HEK293 (cell line): ENCODE results near the gene KRTAP9-3.
"Not testable (repeated sequence)": the region's sequence is repeated elsewhere in the genome, so short reads cannot be mapped to it uniquely, and the experiment has no call there.

Source experiments
- CTCF ChIA-PET: fragments of 350-600 bp; formaldehyde crosslinking; extraction: SDS; loops from one replicate; lab custom pipeline; 2021; ENCODE audit warnings: antibody characterized with exemption; lab: Yijun Ruan, JAX
- POLR2A ChIA-PET: fragments of 300-600 bp; formaldehyde crosslinking; extraction: SDS; loops from one replicate; lab custom pipeline; 2020; ENCODE audit warnings: antibody characterized with exemption, inconsistent platforms; lab: Yijun Ruan, JAX
- H3K27ac ChIP-seq: fragments of 200-500 bp; sonication (Bioruptor generic); 2 replicates; pipeline ENCODE4 v1.5.1; 2014; ENCODE audit warnings: low read depth, low read length, control low read depth, inconsistent platforms; ENCODE audit errors: extremely low read depth
- H3K36me3 ChIP-seq, 2 experiments: fragments of 200-500 bp in 1 of 2; sonication (Bioruptor generic) in 1 of 2; 1 replicate in 1 of 2; 2 replicates in 1 of 2; pipeline ENCODE4 v1.5.1; 2014 to 2017; ENCODE audit warnings: inconsistent platforms in 2 of 2, low read length in 2 of 2; ENCODE audit not compliant: control insufficient read depth in 2 of 2, insufficient read depth in 1 of 2
- H3K4me1 ChIP-seq: fragments of 200-500 bp; sonication (Bioruptor generic); 2 replicates; pipeline ENCODE4 v1.5.1; 2014; ENCODE audit warnings: mild to moderate bottlenecking, low read length, inconsistent platforms; ENCODE audit not compliant: control insufficient read depth, insufficient read depth
- H3K4me3 ChIP-seq: 2 replicates; pipeline ENCODE4 v1.5.1; 2011; ENCODE audit warnings: low read depth, mild to moderate bottlenecking, control low read depth, low read length, moderate library complexity
- H3K9me3 ChIP-seq: fragments of 200-500 bp; sonication (Bioruptor generic); 2 replicates; pipeline ENCODE4 v1.5.1; 2014; ENCODE audit warnings: low read depth, low read length, inconsistent platforms; ENCODE audit not compliant: control insufficient read depth, insufficient read depth
- KLF1 ChIP-seq: fragments of 450-650 bp; formaldehyde crosslinking; IDR thresholded peaks from 2 replicates; pipeline ENCODE4 v1.5.1; 2016; ENCODE audit warnings: missing biosample characterization, missing genetic modification characterization
- PRDM10 ChIP-seq: fragments of 450-650 bp; formaldehyde crosslinking; IDR thresholded peaks from 2 replicates; pipeline ENCODE4 v1.5.1; 2016; ENCODE audit warnings: missing biosample characterization, missing genetic modification characterization
- PRDM6 ChIP-seq: fragments of 450-650 bp; formaldehyde crosslinking; IDR thresholded peaks from 2 replicates; pipeline ENCODE4 v1.5.1; 2017; ENCODE audit warnings: missing biosample characterization, missing genetic modification characterization
- SCRT1 ChIP-seq: fragments of 450-650 bp; formaldehyde crosslinking; IDR thresholded peaks from 2 replicates; pipeline ENCODE4 v1.5.1; 2016; ENCODE audit warnings: missing biosample characterization, missing genetic modification characterization, borderline replicate concordance
- SCRT2 ChIP-seq: fragments of 450-650 bp; formaldehyde crosslinking; IDR thresholded peaks from 2 replicates; pipeline ENCODE4 v1.5.1; 2016; ENCODE audit warnings: missing biosample characterization, missing genetic modification characterization
- ZBTB11 ChIP-seq: fragments of 450-650 bp; formaldehyde crosslinking; conservative IDR thresholded peaks from 2 replicates; pipeline ENCODE4 v1.5.1; 2016; ENCODE audit warnings: low read depth, missing biosample characterization, missing genetic modification characterization
- ZIC2 ChIP-seq: fragments of 450-650 bp; formaldehyde crosslinking; IDR thresholded peaks from 2 replicates; pipeline ENCODE4 v1.5.1; 2016; ENCODE audit warnings: missing biosample characterization, missing genetic modification characterization
- ZNF121 ChIP-seq: fragments of 450-650 bp; formaldehyde crosslinking; IDR thresholded peaks from 2 replicates; pipeline ENCODE4 v1.5.1; 2016; ENCODE audit warnings: missing biosample characterization, missing genetic modification characterization
- ZNF140 ChIP-seq: fragments of 450-650 bp; formaldehyde crosslinking; IDR thresholded peaks from 2 replicates; pipeline ENCODE4 v1.5.1; 2016; ENCODE audit warnings: missing biosample characterization, missing genetic modification characterization
- ZNF16 ChIP-seq: fragments of 450-650 bp; formaldehyde crosslinking; IDR thresholded peaks from 2 replicates; pipeline ENCODE4 v1.5.1; 2016; ENCODE audit warnings: low read depth, missing biosample characterization, missing genetic modification characterization
- ZNF302 ChIP-seq: fragments of 450-650 bp; formaldehyde crosslinking; IDR thresholded peaks from 2 replicates; pipeline ENCODE4 v1.5.1; 2016; ENCODE audit warnings: missing biosample characterization, missing genetic modification characterization, low read depth
- ZNF513 ChIP-seq: fragments of 450-650 bp; IDR thresholded peaks from 2 replicates; pipeline ENCODE4 v1.5.1; 2018; ENCODE audit warnings: missing biosample characterization, missing genetic modification characterization
- ZNF561 ChIP-seq: fragments of 450-650 bp; IDR thresholded peaks from 2 replicates; pipeline ENCODE4 v1.5.1; 2018; ENCODE audit warnings: missing biosample characterization, missing genetic modification characterization, borderline replicate concordance
- ZNF624 ChIP-seq: fragments of 450-650 bp; formaldehyde crosslinking; IDR thresholded peaks from 2 replicates; pipeline ENCODE4 v1.5.1; 2017; ENCODE audit warnings: missing biosample characterization, missing genetic modification characterization
- ZNF76 ChIP-seq: fragments of 450-650 bp; formaldehyde crosslinking; IDR thresholded peaks from 2 replicates; pipeline ENCODE4; 2016; ENCODE audit warnings: low read depth, missing biosample characterization, missing genetic modification characterization, borderline replicate concordance

KRTAP9-3 gene

GRCh38 chr17:41271323-41271722, 39.1 kb downstream of the KRTAP9-3 start:
- H3K36me3 ChIP-seq, H3K4me1 ChIP-seq, H3K27ac ChIP-seq, CTCF ChIA-PET, H3K4me3 ChIP-seq, POLR2A ChIA-PET, H3K9me3 ChIP-seq: not testable (repeated sequence)
- peak; percentile 68 for TF ChIP-seq ZIC2 (tag by site-specific recombination)
- TF ChIP-seq SCRT2 (tag by site-specific recombination): peak; percentile 51
- peak; percentile 76; the same call in 1 of the 2 replicates for TF ChIP-seq SCRT1

- POLR2A ChIA-PET: no interaction called here
- CTCF ChIA-PET: no interaction called here
These were observed 39.6 kb downstream of the KRTAP9-3 start for GRCh38 chr17:41271858-41272257.

GRCh38 chr17:41275648-41276190, 43.5 kb downstream of the KRTAP9-3 start, which contains the start of gene KRTAP9-7:
KRTAP9-7 (plus strand) TSS chr17:41275698; CDS start chr17:41275698, 0 bp downstream.
- H3K9me3 ChIP-seq, CTCF ChIA-PET, POLR2A ChIA-PET, H3K36me3 ChIP-seq, H3K27ac ChIP-seq, H3K4me1 ChIP-seq, H3K4me3 ChIP-seq: not testable (repeated sequence)
- TF ChIP-seq SCRT2 (tag by site-specific recombination) (0 out of 2 replicates have a peak, but pooled peaks have one; percentile 20), SCRT1 (peak; percentile 57), ZIC2 (tag by site-specific recombination) (peak; percentile 31)

More at GRCh38 chr17:41271858-41272257, 39.6 kb downstream of the KRTAP9-3 start:
- no peak for TF ChIP-seq PRDM10 (tag by site-specific recombination)
- H3K27ac ChIP-seq: no peak overlapping the region
- no peaks in the 10 kb centered on the region for H3K36me3 ChIP-seq
- no peaks in the 10 kb centered on the region for H3K4me1 ChIP-seq
- H3K4me3 ChIP-seq: no peak overlapping the region
- H3K9me3 ChIP-seq: no peaks in the 10 kb centered on the region

- no peak overlapping the region for H3K4me3 ChIP-seq
- CTCF ChIA-PET: no interaction called here
- H3K27ac ChIP-seq: no peak overlapping the region
- H3K4me1 ChIP-seq: no peaks in the 10 kb centered on the region
- POLR2A ChIA-PET: no interaction called here
- no peak for TF ChIP-seq ZNF624 (tag by site-specific recombination)
- no peak for TF ChIP-seq ZNF302 (tag by site-specific recombination)
- no peak for TF ChIP-seq ZNF513 (tag by site-specific recombination)
- no peak for TF ChIP-seq ZBTB11 (tag by site-specific recombination)
- TF ChIP-seq ZNF121 (tag by site-specific recombination): no peak
- TF ChIP-seq ZNF16 (tag by site-specific recombination): no peak
- TF ChIP-seq ZNF76 (tag by site-specific recombination): no peak
- TF ChIP-seq PRDM6 (tag by site-specific recombination): no peak
- TF ChIP-seq ZNF561 (tag by site-specific recombination): no peak
- no peak for TF ChIP-seq ZNF140 (tag by site-specific recombination)
- no peak for TF ChIP-seq KLF1 (tag by site-specific recombination)
- no peaks in the 10 kb centered on the region for H3K9me3 ChIP-seq
- H3K36me3 ChIP-seq: no peaks in the 10 kb centered on the region
These were observed 46.1 kb downstream of the KRTAP9-3 start for GRCh38 chr17:41278176-41278955.
